GM18508 (cell line): ENCODE measurements around the gene KCNJ8.
"Not testable (repeated sequence)": the region's sequence is repeated elsewhere in the genome, so short reads cannot be mapped to it uniquely, and the experiment has no call there.

Experiments used
- ATAC-seq: cut with Tn5 transposase; IDR thresholded peaks from one replicate; pipeline ENCODE4 v1.9.1; 2021; ENCODE audit warnings: moderate number of reproducible peaks; ENCODE audit not compliant: insufficient read depth, unreplicated experiment

The KCNJ8 gene

DNA sequence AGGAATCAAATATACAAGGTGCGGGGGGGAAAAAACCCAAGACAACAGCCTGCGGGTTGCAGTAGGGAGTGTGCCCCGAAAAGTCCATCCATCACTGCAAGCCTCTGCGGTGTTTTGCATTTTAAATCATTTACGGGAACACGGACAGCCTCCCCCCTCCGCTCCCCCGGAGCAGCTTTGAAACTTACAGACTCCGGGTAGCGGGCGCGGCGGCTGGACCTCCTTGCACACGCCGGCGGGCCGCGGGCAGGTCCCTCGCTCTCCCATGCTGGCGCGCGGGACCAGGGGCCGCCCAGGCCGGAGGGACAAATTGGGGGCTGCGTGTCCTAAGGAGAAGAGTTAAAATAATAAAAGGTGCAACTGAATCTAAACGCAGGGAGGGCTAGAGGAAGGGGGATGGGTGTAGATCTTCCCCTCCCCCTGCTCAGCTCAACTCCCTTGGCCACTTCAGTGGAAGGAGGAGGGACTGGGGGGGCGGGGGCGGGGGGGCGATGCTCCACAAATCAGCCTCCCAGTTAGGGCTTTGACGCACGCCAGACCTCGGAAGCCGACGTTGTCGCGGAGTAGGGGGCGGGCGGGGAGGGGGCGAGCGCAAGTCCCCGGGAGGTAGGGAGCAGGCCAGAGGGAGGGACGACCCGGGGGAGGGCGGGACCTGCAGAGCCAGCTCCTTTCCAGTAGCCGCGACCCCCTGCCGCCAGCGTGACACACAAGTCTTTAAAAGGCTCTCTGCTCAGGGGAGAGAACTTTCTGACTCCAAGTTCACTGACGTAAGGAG, at the start of gene KCNJ8:
TSS of gene KCNJ8 (minus strand) at position 349 of the 775 bp plus-strand sequence. CDS start 1,090 bp downstream, outside the sequence.
- no peak for ATAC-seq

DNA sequence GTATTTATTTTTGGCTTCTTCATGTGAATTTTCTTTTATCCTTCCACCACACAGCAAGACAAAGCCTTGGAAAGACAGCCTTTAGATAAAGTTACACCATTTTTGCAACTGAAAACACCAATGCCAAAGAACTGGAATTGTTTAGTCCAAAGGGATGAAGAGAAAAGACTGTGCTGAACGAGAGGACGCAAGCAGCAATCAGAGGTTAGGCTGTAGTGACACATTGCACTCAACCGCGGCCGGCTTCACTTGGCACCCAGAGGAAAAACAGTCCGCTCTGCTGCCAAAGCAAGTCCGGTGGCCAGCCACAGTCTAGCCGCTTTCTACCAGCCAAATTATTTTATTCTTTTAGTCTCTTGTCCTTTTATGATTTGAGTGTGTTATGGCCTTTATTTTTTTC, 49.1 kb upstream of the KCNJ8 start:
- no peak for ATAC-seq

DNA sequence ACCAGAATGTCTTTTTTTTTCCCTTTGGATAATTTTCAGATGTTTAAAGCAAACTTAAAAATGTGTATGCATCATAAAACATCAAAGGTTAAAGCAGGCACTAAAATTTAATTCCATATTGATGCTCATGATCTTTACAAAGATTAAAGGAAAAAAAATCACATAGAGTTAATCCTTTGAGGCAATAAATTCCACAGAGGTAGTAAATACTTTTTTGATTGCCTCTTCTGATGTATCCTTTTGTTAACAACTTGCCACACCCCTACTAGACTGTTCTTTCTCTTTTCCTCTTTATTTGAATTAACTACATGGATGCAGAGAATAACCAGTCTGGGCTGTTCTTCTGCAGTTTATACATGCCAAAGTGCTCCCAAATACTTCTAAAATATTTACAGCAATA, 45.2 kb upstream of the KCNJ8 start:
- ATAC-seq = no peak

DNA sequence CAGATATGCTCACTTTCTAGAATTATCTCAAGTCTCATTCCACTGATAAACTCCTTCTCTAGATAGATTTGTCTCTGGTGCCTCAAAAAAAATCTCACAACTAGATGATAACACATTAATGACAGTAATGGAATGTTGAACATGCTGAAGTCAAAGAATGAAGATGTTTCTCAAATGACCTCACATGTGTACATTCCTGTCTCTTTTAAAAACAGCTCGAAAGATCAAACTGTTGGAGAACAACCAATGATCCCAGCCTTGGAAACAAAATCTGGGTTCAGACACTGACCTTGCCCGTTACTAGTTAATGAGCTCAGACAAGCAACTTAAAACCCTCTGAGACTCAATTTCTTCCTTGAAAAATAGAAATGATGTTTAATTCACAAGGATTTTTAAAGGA, 44.7 kb upstream of the KCNJ8 start:
- ATAC-seq = no peak

DNA sequence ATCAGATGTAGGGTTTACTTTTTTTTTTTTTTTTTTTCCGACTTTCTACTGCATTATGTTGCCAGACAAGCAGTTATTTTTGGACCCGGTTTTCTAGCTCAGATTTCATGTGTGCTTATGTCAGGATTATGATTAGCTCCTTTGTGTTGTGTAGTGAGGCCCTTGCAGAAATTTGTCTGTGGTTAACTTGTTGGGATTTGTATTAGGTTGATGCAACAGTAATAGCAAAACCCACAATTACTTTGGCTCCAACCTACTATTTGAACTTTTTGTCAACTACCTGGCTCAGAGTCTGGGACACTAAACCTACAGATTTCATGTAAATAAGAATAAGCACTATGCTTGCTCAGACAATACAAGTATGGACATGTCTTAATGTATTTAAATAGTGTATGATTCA, 44.1 kb upstream of the KCNJ8 start:
- no peak for ATAC-seq

DNA sequence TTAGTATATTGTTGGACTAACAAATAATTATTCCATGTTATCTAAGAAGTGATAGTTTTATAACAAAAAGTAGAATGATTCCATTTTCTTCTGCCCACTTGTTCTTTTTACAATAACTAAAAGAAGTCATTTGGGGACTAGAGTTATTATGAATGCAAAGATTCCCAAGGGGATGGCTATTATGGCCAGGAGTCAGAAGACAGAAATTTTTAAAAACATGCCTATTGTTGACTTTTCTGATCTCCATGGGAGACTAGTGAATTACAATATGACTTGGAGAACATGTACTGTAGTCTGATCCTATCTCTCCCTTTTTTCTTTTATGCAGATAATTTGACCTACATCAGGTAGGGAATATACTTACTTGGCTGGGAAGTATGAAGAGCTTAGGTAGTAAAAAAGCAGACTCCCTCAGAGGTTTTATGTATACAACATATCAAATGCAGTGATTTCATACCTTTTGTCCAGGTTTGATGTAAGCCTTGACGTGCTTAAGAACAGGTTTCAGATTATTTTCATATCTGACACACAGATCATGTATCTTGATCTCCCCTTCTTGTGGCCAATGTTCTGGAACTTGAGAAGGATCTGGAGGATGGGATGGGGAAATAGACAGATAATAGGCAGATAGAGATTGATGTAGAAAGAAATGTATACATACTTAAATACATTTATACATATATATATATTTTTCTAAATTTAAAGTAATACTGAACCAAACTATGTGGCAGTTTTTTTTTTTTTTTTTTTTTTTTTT, 41.0 kb upstream of the KCNJ8 start:
- ATAC-seq = no peak

DNA sequence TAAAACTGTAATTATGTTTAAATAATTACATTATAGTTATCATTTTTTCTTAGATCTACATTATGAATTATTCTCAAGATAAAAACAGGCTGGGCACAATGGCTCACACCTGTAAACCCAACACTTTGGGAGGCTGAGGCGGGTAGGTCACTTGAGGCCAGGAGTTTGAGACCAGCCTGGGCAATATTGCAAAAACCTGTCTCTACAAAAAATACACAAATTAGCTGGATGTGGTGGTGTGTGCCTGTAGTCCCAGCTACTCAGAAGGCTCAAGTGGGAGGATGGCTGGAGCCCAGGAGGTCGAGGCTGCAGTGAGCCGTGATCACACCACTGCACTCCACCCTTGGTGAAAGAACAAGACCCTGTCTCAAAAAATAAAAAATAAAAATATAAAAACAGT, 40.3 kb upstream of the KCNJ8 start:
- no peak for ATAC-seq

DNA sequence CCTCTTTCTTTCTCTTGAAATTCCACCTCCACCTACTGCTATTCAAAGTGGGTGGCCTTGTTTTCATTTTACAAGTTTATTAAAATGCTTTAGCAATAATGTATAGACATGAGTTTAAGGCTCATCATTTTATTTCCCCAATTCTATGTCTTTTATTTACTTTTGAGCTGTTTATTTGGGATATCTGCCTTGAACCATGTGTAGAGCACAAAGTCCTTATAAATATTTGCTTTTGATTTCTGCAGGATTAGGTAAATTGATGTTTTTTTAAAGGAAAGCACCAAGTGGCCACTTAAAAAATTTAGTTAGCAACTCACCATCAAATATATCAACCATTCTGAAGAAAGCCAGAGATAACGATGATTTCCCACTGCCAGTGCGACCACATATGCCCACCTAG, 39.8 kb upstream of the KCNJ8 start:
- no peak for ATAC-seq

DNA sequence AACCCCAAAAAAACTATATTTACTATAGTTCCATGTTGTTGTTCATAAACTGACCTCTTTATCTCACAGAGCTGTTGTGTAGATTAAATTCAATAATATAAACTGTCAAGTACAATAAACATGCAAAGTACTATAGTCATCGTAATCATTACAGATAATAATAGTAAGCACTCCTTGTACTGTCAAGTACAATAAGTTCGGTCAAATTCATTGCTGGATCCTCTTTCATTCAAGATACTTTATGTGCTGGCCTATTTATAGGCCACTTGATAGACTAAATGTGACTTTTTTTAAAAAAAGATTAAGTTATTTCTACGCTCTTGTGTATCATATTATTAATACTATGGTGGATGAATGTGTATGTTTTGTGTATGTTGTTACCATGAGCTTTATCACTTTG, 39.2 kb upstream of the KCNJ8 start:
- ATAC-seq = no peak

DNA sequence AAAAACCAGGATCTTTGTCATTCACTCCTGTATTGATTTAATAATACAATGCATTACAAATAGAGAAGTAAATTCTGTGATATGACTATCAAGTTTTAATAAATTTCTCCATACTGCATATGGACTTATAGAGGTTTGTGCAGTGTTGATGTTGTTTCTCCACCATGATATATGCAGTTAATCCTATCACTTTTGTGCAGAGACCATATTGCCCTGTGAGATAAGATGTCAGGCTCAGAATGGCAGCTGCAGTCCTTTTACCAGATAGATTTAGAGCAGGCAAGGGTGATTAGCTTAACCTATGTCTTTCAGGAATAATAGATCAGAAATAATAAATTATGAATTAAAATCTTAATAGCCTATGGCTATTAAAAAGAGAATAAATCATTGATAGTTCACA, 38.6 kb upstream of the KCNJ8 start:
- ATAC-seq = no peak

DNA sequence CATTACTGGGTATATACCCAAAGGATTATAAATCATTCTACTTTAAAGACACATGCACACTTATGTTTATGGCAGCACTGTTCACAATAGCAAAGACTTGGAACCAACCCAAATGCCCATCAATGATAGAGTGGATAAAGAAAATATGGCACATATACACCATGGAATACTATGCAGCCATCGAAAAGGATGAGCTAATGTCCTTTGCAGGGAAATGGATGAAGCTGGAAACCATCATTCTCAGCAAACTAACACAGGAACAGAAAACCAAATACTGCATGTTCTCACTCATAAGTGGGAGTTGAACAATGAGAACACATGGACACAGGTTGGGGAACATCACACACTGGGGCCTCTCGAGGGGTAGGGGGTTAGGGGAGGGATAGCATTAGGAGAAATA, 37.8 kb upstream of the KCNJ8 start:
- ATAC-seq = not testable (repeated sequence)

DNA sequence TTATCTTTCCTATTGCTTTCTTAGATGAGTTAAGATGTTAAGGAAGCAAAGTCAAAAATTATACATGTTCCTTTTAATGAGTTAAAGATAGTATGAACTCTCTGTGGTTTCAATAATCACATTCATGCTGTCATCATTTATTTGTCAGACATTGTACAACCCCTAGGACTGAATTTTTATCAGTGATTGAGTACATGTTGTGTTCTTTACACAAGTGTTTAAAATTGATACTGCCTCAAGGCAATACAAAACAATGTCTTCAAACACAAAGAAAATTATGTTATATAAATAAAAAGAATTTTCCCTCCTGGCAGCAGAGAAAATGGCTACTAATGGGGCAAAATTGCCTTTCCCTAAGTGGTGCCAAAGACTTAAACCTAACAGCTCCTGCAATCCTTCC, 34.6 kb upstream of the KCNJ8 start:
- no peak for ATAC-seq

DNA sequence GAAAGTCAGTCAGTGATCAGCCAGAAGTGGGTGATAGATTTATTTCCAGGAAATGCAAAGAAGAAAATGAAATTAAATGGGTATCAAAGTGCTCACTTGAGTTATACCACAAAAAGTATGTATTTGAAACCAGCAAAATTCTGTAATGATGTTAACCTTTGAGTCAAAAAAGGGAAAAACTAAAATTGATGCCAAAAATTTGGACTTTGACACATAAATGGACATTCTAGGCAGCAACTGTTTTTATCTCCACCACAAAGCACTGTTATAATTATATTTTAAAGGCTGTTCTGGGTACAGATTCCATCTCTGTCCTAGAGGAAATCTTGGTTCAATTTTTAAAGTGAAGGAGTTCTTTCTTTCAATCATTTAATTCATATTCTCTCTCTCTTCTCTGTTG, 31.7 kb upstream of the KCNJ8 start:
- ATAC-seq = no peak

DNA sequence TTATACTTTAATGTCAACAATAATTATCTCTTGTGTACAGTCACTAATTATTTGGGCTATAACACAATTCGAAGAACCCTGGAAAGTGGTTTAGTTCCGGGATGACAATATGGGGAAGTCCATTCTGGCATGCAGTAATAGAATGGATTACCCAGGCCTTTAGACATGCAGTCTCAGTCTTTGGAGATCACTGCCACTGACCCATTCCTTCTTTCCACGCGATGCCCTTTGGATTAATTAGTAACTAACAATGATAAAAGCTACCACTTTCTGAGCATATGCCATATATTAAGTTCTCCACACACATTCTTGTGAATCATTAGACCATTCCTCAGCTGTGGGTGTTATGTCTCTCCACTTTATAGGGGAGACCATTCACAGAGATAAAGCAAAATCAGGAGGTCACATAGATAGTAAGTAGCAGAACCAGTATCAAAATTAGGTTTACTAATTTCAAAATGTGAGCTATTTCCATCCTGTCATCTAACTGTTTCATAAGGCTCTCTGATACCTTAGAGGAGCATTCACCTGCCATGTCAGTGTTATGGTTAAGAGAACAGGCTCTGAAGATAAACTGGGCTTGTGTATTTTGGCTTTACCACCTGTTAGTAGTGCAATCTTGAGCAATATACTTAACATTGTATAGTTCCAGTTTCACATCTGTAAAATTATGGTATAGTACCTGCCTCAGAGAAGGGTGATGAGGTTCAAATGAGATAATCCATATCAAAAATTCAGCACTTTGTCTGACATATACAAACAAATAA, 27.2 kb upstream of the KCNJ8 start:
- no peak for ATAC-seq

DNA sequence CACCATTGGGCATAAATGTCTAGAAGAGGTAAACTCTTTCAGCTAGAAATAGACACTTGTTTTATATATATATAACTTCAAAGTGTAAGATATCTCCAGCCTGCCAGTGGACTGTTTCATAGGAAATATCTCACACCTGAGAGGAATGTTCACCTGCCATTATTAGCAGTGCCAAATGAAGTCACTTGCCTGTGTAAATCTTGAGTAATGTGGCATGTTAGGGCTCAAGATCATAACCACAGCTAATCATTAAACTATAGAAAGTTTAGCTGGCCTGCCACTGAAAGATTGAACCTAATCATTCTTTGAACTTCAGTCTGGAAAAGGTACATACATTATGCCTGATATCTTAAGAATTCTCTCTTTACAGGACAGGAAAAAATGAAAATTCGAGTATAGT, 25.5 kb upstream of the KCNJ8 start:
- ATAC-seq = no peak

DNA sequence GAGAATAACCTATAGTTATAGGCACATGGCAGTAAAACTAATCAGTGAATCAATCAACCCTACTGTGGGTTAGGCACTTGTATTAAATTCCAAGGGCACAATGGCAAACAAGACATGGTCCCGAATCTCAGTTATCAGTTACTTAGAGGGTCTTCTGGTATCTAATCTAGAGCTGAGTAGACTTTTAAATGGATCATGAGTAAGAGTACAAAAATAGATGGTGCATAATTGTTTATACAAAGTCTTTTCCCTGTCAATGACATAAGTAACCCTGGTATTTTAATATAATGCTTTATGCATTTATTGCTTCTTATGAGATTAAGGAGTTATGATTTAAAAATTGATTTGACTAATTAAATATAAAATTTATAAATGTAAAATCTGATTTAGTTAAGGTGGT, 23.0 kb upstream of the KCNJ8 start:
- ATAC-seq = no peak

DNA sequence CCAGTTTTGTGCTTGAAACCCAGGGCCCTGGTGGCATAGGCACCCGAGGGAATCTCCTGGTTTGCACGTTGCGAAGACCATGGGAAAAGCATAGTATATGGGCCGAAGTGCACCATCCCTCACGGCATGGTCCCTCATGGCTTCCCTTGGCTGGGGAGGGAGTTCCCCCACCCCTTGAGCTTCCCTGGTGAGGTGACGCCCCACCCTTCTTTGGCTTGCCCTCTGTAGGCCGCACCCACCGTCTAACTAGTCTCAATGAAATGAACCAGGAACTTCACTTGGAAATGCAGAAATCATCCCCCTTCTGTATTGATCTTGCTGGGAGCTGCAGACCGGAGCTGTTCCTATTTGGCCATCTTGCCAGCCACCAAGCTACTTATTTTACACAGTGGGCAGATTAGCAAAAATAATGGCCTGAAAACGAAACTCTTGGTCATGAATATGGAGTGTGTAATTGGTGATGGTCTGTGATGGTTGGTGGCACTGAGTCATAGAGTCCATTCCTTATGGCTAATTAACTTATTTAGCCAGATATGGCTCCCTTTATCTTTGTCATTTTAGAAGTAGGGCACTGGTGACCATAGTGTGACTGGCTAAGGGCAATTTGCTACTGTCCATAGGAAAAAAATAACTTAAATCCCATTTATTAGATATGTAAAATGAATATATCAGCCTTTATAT, 21.3 kb upstream of the KCNJ8 start:
- no peak for ATAC-seq

DNA sequence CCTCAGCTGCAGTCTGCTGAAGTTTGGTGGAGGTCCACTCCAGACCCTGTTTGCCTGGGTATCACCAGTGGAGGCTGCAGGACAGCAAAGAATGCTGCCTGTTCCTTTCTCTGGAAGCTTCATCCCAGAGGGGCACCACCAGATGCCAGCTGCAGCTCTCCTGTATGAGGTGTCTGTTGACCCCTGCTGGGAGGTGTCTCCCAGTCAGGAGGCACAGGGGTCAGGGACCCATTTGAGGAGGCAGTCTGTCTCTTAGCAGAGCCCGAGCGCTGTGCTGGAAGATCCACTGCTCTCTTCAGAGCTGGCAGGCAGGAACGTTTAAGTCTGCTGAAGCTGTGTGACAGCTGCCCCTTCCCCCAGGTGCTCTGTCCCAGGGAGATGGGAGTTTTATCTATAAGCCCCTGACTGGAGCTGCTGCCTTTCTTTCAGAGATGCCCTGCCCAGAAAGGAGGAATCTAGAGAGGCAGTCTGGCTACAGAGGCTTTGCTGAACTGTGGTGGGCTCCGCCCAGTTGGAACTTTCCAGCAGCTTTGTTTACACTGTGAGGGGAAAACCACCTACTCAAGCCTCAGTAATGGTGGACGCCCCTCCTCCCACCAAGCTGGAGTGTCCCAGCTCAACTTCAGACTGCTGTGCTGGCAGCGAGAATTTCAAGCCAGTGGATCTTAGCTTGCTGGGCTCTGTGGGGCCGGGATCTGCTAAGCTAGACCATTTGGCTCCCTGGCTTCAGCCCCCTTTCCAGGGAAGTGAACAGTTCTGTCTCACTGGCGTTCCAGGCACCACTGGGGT, 20.5 kb upstream of the KCNJ8 start:
- ATAC-seq = not testable (repeated sequence)

DNA sequence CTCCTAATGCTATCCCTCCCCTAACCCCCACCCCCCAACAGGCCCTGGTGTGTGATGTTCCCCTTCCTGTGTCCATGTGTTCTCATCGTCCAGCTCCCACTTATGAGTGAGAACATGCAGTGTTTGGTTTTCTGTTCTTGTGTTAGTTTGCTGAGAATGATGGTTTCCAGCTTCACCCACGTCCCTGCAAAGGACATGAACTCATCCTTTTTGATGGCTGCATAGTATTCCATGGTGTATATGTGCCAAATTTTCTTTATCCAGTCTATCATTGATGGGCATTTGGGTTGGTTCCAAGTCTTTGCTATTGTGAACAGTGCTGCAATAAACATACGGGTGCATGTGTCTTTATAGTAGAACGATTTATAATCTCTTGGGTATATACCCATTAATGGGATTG, 15.2 kb upstream of the KCNJ8 start:
- ATAC-seq = not testable (repeated sequence)
